Neuronal stem cell (in vitro differentiated cells): ENCODE results near the gene RBM7.

Experiments used
- DNase-seq: peaks from one replicate; pipeline ENCODE4 v3.0.0-alpha.2; 2013; ENCODE audit warnings: low spot score
- H2AFZ ChIP-seq: one replicate; pipeline ENCODE4 v1.6.1; 2013; ENCODE audit warnings: mild to moderate bottlenecking, low read length, inconsistent platforms
- H2AK5ac ChIP-seq: 2 replicates; pipeline ENCODE4 v1.6.1; 2013; ENCODE audit warnings: low read depth, mild to moderate bottlenecking, inconsistent platforms, low read length, moderate library complexity, mixed read lengths
- H2BK120ac ChIP-seq: 2 replicates; pipeline ENCODE4 v1.6.1; 2013; ENCODE audit warnings: low read depth, mild to moderate bottlenecking, inconsistent platforms, low read length, moderate library complexity, mixed read lengths
- H2BK12ac ChIP-seq: one replicate; pipeline ENCODE4 v1.6.1; 2013; ENCODE audit warnings: low read length, inconsistent platforms
- H2BK15ac ChIP-seq: 2 replicates; pipeline ENCODE4 v1.6.1; 2013; ENCODE audit warnings: mild to moderate bottlenecking, low read length, inconsistent platforms, mixed read lengths
- H2BK5ac ChIP-seq: one replicate; pipeline ENCODE4 v1.6.1; 2013; ENCODE audit warnings: inconsistent platforms, mild to moderate bottlenecking, low read length, moderate library complexity
- H3K14ac ChIP-seq: one replicate; pipeline ENCODE4 v1.6.1; 2013; ENCODE audit warnings: low read length, inconsistent platforms
- H3K18ac ChIP-seq: 2 replicates; pipeline ENCODE4 v1.6.1; 2013; ENCODE audit warnings: low read length, inconsistent platforms
- H3K23ac ChIP-seq: 2 replicates; pipeline ENCODE4 v1.6.1; 2013; ENCODE audit warnings: low read depth, mild to moderate bottlenecking, mixed read lengths, low read length, inconsistent platforms; ENCODE audit not compliant: poor library complexity
- H3K27ac ChIP-seq: replicated peaks from 3 replicates; pipeline ENCODE4 v1.5.1; 2013; ENCODE audit warnings: low read length, inconsistent platforms
- H3K27me3 ChIP-seq, 3 experiments: 2 replicates each; pipeline ENCODE4 v1.6.1; 2013; ENCODE audit warnings: low read length in 3 of 3, mild to moderate bottlenecking in 2 of 3, inconsistent platforms in 1 of 3, low read depth in 1 of 3, mixed read lengths in 1 of 3, moderate library complexity in 1 of 3; ENCODE audit not compliant: control insufficient read depth in 3 of 3, insufficient read depth in 3 of 3
- H3K36me3 ChIP-seq, 2 donors: replicated peaks in 1 of 2; 2 replicates each; pipeline ENCODE4 v1.6.1; 2013; ENCODE audit warnings: low read length in 2 of 2; ENCODE audit not compliant: control insufficient read depth in 2 of 2, insufficient read depth in 2 of 2
- H3K4ac ChIP-seq: 2 replicates; pipeline ENCODE4 v1.6.1; 2013; ENCODE audit warnings: inconsistent platforms, mild to moderate bottlenecking, low read length, moderate library complexity
- H3K4me1 ChIP-seq, 2 donors: 1 replicate in 1 of 2; 2 replicates in 1 of 2; pipeline ENCODE4 v1.6.1; 2013; ENCODE audit warnings: low read length in 2 of 2, low read depth in 1 of 2; ENCODE audit not compliant: control insufficient read depth in 2 of 2, insufficient read depth in 1 of 2
- H3K4me2 ChIP-seq: one replicate; pipeline ENCODE4 v1.6.1; 2013; ENCODE audit warnings: mild to moderate bottlenecking, low read length, inconsistent platforms; ENCODE audit not compliant: insufficient read depth, poor library complexity, severe bottlenecking
- H3K4me3 ChIP-seq, 2 donors: 2 replicates each; pipeline ENCODE4 v1.5.1; 2013; ENCODE audit warnings: low read length in 2 of 2, mild to moderate bottlenecking in 2 of 2, inconsistent platforms in 1 of 2, moderate library complexity in 1 of 2
- H3K79me1 ChIP-seq: one replicate; pipeline ENCODE4 v1.6.1; 2013; ENCODE audit warnings: low read depth, mild to moderate bottlenecking, inconsistent platforms, low read length, moderate library complexity
- H3K9ac ChIP-seq: one replicate; pipeline ENCODE4 v1.6.1; 2013; ENCODE audit warnings: mild to moderate bottlenecking, low read depth, low read length, inconsistent platforms; ENCODE audit not compliant: poor library complexity
- H3K9me3 ChIP-seq, 2 donors: replicated peaks in 1 of 2; 2 replicates each; pipeline versions ENCODE3 to v1.6.1; 2013; ENCODE audit warnings: low read length in 2 of 2, mild to moderate bottlenecking in 2 of 2, inconsistent platforms in 1 of 2, low read depth in 1 of 2, mixed read lengths in 1 of 2, moderate library complexity in 1 of 2; ENCODE audit not compliant: control insufficient read depth in 2 of 2, insufficient read depth in 1 of 2
- H4K8ac ChIP-seq: one replicate; pipeline ENCODE4 v1.6.1; 2013; ENCODE audit warnings: low read depth, mild to moderate bottlenecking, inconsistent platforms, low read length, moderate library complexity
- H4K91ac ChIP-seq: one replicate; pipeline ENCODE4 v1.6.1; 2013; ENCODE audit warnings: low read length, low read depth, mild to moderate bottlenecking, inconsistent platforms; ENCODE audit not compliant: poor library complexity
- WGBS, 2 donors: extraction: QIAGEN DNeasy Blood & Tissue Kit; methylation state at CpG; one replicate each; pipeline ENCODE4 v1.1.7; 2013; ENCODE audit warnings: missing lambda C conversion rate in 2 of 2, mixed read lengths in 1 of 2; ENCODE audit not compliant: insufficient read length in 2 of 2, insufficient replicate concordance in 1 of 2; ENCODE audit errors: extremely low coverage in 2 of 2; 5-methylcytosine and 5-hydroxymethylcytosine counted together

RBM7 gene

GRCh38 chr11:114379394-114380069, 20.9 kb upstream of the RBM7 start:
- no peaks in the 10 kb centered on the region for H3K9me3 ChIP-seq
- no peak overlapping the region for H2BK12ac ChIP-seq
- no peak overlapping the region for H2AFZ ChIP-seq
- no peak overlapping the region for H3K9ac ChIP-seq
- no peak overlapping the region for H3K18ac ChIP-seq
- no peak overlapping the region for H2BK15ac ChIP-seq
- H2BK5ac ChIP-seq, result no peak overlapping the region
- H3K36me3 ChIP-seq, result no peaks in the 10 kb centered on the region
- DNase-seq, result no peak
- H4K8ac ChIP-seq, result no peak overlapping the region
- peaks cover 0 to 34% (median 0%) of the 10 kb centered on the region in 3 experiments for H3K27me3 ChIP-seq
- H4K91ac ChIP-seq, result no peak overlapping the region
- WGBS, 2 donors, result no CpG with 5 or more reads among the region's 5 CpGs
- H3K27ac ChIP-seq, result no peak overlapping the region
- H3K4me1 ChIP-seq, result peaks cover 0 to 4% of the 10 kb centered on the region in 2 donors
- H2AK5ac ChIP-seq, result no peak overlapping the region
- H3K23ac ChIP-seq, result no peak overlapping the region
- no peak overlapping the region for H2BK120ac ChIP-seq
- no peaks in the 10 kb centered on the region for H3K79me1 ChIP-seq
- no peak overlapping the region for H3K4me3 ChIP-seq
- H3K4ac ChIP-seq, result no peak overlapping the region
- H3K14ac ChIP-seq, result no peak overlapping the region
- no peak overlapping the region for H3K4me2 ChIP-seq

GRCh38 chr11:114382509-114382908, 18.0 kb upstream of the RBM7 start:
- H3K4me1 ChIP-seq, result peaks cover 0 to 4% of the 10 kb centered on the region in 2 donors
- no peak overlapping the region for H2BK15ac ChIP-seq
- H4K8ac ChIP-seq, result no peak overlapping the region
- no peak overlapping the region for H3K9ac ChIP-seq
- H3K79me1 ChIP-seq, result no peaks in the 10 kb centered on the region
- no peak overlapping the region for H2AK5ac ChIP-seq
- H4K91ac ChIP-seq, result no peak overlapping the region
- H3K14ac ChIP-seq, result no peak overlapping the region
- H2BK120ac ChIP-seq, result no peak overlapping the region
- H2AFZ ChIP-seq, result no peak overlapping the region
- H2BK5ac ChIP-seq, result no peak overlapping the region
- H3K36me3 ChIP-seq, result no peaks in the 10 kb centered on the region
- no peak for DNase-seq
- H2BK12ac ChIP-seq, result no peak overlapping the region
- H3K18ac ChIP-seq, result no peak overlapping the region
- no peak overlapping the region for H3K4me3 ChIP-seq
- no peak overlapping the region for H3K4ac ChIP-seq
- H3K27ac ChIP-seq, result no peak overlapping the region
- no peak overlapping the region for H3K23ac ChIP-seq
- H3K27me3 ChIP-seq, result peaks cover 0 to 23% (median 0%) of the 10 kb centered on the region in 3 experiments
- no peak overlapping the region for H3K4me2 ChIP-seq
- H3K9me3 ChIP-seq, result no peaks in the 10 kb centered on the region
- WGBS, 2 donors, result no CpG with 5 or more reads among the region's 3 CpGs

DNA sequence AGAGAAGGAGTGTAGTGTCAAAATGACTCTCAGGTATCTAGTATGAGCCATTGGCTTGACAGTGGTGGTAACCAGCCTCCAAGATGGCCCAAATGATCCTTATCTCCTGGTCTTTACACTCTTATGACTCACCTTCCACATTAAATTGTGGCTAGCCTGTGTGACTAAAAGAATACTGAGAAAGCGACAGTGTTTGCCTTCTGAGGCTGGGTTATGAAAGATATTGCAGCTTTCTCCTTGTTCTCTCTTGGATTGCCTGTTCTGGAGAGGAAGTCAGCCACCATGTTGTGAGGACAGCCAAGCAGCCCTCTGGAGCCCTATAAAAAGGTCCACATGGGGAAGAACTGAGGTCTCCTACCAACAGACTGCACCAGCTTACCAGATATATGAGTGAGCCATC, 16.0 kb upstream of the RBM7 start:
- Histone ChIP-seq H3K36me3 (no peaks in the 10 kb centered on the region), H3K23ac (no peak overlapping the region), H3K27ac (no peak overlapping the region), H3K9ac (no peak overlapping the region), H3K4me2 (no peak overlapping the region), H2BK12ac (no peak overlapping the region), H2AK5ac (no peak overlapping the region), H3K79me1 (no peaks in the 10 kb centered on the region), H3K27me3 (peaks cover 0 to 11% (median 0%) of the 10 kb centered on the region in 3 experiments), H2AFZ (no peak overlapping the region), H3K18ac (no peak overlapping the region), H4K8ac (no peak overlapping the region), H3K14ac (no peak overlapping the region), H4K91ac (no peak overlapping the region), H3K4me1 (no peaks in the 10 kb centered on the region), H2BK15ac (no peak overlapping the region), H3K4me3 (no peak overlapping the region), H2BK120ac (no peak overlapping the region), H2BK5ac (no peak overlapping the region), H3K4ac (no peak overlapping the region), H3K9me3 (no peaks in the 10 kb centered on the region)
- no CpG with 5 or more reads among the region's 1 CpG for WGBS, 2 donors
- DNase-seq, result no peak

DNA sequence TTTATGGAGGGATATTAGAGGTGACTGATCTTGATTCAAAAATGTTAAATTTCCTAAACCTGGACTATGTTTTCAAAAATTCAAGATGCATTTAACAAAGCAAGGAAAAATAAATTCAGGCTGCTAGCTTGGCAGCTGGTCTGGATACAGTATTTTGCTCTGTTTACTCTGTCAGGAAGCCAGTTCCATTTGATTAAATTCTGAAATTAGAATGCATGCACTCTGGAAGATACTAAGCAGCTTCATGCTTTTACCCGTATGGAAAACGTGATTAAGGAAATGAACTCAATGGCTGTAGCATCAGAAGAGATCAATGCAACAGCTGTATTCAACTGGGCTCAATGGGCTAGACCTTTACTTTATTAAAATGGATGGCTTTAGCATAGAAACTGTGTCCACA, 14.3 kb upstream of the RBM7 start:
- Histone ChIP-seq H3K9ac (no peak overlapping the region), H2BK12ac (no peak overlapping the region)
- no CpG with 5 or more reads among the region's 2 CpGs for WGBS, 2 donors

More for the DNA sequence above, 14.3 kb upstream of the RBM7 start:
- Histone ChIP-seq H3K14ac (no peak overlapping the region), H3K79me1 (no peaks in the 10 kb centered on the region), H2BK15ac (no peak overlapping the region), H3K4me1 (no peaks in the 10 kb centered on the region), H2AK5ac (no peak overlapping the region), H4K91ac (no peak overlapping the region), H4K8ac (no peak overlapping the region), H3K36me3 (no peaks in the 10 kb centered on the region), H3K4me3 (no peak overlapping the region), H3K9me3 (no peaks in the 10 kb centered on the region), H2BK120ac (no peak overlapping the region), H2BK5ac (no peak overlapping the region), H3K27me3 (peaks cover 0 to 8% (median 0%) of the 10 kb centered on the region in 3 experiments), H2AFZ (no peak overlapping the region), H3K18ac (no peak overlapping the region), H3K4me2 (no peak overlapping the region), H3K23ac (no peak overlapping the region), H3K4ac (no peak overlapping the region), H3K27ac (no peak overlapping the region)
- DNase-seq, result no peak
